Naive B cell (primary cell): Measurements from ENCODE around the gene EXOC2. TPM values are rescaled to one million over a fixed set of nuclear protein-coding genes. Genes with fewer than 3 reads are reported as not detected.

ENCODE experiments used
- ATAC-seq, 2 donors: fragments of 150-1000 bp; cut with Tn5 transposase; 2 replicates each; pipeline ENCODE4 v1.10.0; 2021; ENCODE audit warnings: low read depth in 2 of 2, mild to moderate bottlenecking in 2 of 2, moderate library complexity in 2 of 2
- DNase-seq: peaks from one replicate; pipeline ENCODE4 v3.0.0; 2022
- H3K27ac Mint-ChIP-seq, 6 donors: one replicate each; pipeline ENCODE4 v1.8.0; 2020 to 2022; ENCODE audit warnings: mild to moderate bottlenecking in 6 of 6, mixed read lengths in 6 of 6, moderate library complexity in 5 of 6, inconsistent platforms in 2 of 6
- H3K27me3 Mint-ChIP-seq, 3 donors: one replicate each; pipeline ENCODE4 v1.8.0; 2021 to 2022; ENCODE audit warnings: mixed read lengths in 3 of 3, mild to moderate bottlenecking in 1 of 3
- H3K36me3 Mint-ChIP-seq, 2 donors: one replicate each; pipeline ENCODE4 v1.8.0; 2020 to 2022; ENCODE audit warnings: mixed read lengths in 2 of 2, inconsistent platforms in 1 of 2, mild to moderate bottlenecking in 1 of 2
- H3K4me1 Mint-ChIP-seq, 3 donors: one replicate each; pipeline ENCODE4 v1.8.0; 2020 to 2022; ENCODE audit warnings: mixed read lengths in 3 of 3, inconsistent platforms in 1 of 3, mild to moderate bottlenecking in 1 of 3, moderate library complexity in 1 of 3
- H3K4me3 Mint-ChIP-seq, 8 donors: one replicate each; pipeline ENCODE4 v1.8.0; 2020 to 2022; ENCODE audit warnings: mild to moderate bottlenecking in 8 of 8, mixed read lengths in 8 of 8, moderate library complexity in 8 of 8, inconsistent platforms in 2 of 8
- H3K9me3 Mint-ChIP-seq, 7 donors: one replicate each; pipeline ENCODE4 v1.8.0; 2020 to 2022; ENCODE audit warnings: mixed read lengths in 7 of 7, mild to moderate bottlenecking in 5 of 7, inconsistent platforms in 2 of 7, moderate library complexity in 1 of 7
- polyA plus RNA-seq, 6 donors: library from polyadenylated mRNA; unstranded; fragments of 300-500 nt; fragmentation: Illumina TruSeq; gene quantifications; one replicate each; pipeline ENCODE4 v1.2.3, GENCODE V29; 2021; ENCODE audit warnings: low read depth in 6 of 6

The EXOC2 gene
- polyA plus RNA-seq, 6 donors from 2014 or later = 18.0 to 34.8 (median 28.6) TPM

DNA sequence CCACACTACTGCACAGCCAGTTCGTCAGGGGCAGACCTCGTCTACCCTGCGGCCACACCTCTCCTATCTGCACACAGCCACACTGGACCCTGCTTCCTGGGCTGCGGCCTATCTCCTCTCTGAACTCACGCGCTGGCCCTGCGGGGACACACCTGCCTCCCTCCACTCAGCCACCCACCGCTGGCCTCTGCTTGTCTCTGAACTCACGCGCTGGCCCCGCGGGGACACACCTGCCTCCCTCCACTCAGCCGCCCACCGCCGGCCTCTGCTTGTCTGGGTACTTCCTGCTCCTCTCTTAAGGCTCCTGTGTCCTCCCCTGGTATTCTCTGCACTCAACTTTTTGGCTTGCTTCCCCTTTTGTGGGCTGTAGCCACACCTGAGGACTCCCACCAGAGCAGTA, 88.4 kb downstream of the EXOC2 start:
- H3K36me3 Mint-ChIP-seq = peaks cover 24 to 32% of the 10 kb centered on the region in 2 donors

DNA sequence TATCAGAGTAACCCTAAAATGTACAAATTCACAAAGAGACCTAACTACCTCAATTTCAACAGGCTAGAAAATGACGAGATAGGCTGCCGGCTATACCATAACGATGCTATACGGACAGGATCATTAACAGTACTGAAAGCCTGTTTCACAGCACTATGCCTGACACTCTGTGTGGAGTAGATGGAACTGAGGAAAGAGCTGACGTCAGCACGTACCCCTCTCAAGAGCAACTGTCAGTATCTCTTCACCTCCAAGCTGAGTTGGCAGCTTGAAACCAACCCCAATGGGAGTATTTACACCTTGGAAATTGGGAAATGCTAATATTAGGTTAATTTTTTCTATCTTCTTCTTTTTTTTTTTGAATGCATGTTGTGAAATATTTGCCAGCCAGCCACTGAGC, 89.7 kb downstream of the EXOC2 start:
- H3K27ac Mint-ChIP-seq = peak overlapping the region in 1 of 6 donors; percentile 16
- H3K4me3 Mint-ChIP-seq = no peak overlapping the region
- H3K9me3 Mint-ChIP-seq = peaks cover 0 to 3% (median 0%) of the 10 kb centered on the region in 7 donors
- ATAC-seq (no peak), DNase-seq (no peak)
- peaks cover 17 to 32% of the 10 kb centered on the region in 2 donors for H3K36me3 Mint-ChIP-seq
- H3K4me1 Mint-ChIP-seq = peaks cover 5 to 13% (median 13%) of the 10 kb centered on the region in 3 donors
- no peaks in the 10 kb centered on the region for H3K27me3 Mint-ChIP-seq

More for the DNA sequence above, 88.4 kb downstream of the EXOC2 start:
- H3K27me3 Mint-ChIP-seq = no peaks in the 10 kb centered on the region
- ATAC-seq = peak; percentile 42 to 64
- H3K4me1 Mint-ChIP-seq = peaks cover 5 to 13% (median 13%) of the 10 kb centered on the region in 3 donors
- peak; percentile 7 for DNase-seq
- H3K4me3 Mint-ChIP-seq = no peak overlapping the region
- peak overlapping the region in 4 of 6 donors; percentile 30 to 76 (median 44) for H3K27ac Mint-ChIP-seq
- H3K9me3 Mint-ChIP-seq = peaks cover 0 to 3% (median 0%) of the 10 kb centered on the region in 7 donors

DNA sequence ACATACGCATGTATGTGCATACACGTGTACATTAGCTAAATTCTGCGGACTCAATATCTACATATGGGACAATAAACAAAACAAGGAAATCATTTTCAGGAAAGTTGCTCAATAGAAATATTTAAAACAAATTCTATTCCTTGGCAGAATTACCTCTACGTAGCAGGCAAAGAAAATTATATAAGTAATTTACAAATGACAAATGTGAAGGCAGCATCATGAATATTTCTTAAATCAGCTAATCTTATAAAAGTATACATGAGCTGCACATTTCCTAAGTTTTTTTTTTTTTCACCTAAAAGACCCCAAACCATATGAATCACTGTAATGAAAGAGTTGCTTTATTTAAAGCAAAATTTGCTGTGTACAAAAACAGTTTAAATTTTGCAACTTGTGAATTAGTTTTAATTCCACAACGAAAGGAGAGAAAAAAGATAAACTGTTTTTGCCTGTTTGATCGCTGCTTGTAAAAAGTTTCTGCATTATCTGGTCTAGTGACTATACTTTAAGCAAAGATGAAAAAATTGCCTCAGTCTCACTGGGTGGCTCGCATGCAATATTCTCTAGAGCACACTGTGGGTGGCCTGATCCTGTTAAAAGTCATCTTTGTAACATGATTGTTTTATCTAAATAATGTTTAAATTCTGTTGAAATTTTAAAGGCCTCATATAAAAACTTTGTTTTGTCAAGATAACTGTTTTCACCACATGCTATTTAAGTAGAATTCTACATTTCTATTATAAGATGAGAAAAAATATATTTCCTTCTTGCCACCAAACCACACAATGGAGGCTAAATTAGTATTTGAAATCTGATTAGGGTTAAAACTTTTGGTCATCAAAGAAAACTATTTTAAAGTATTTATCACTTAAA, 93.1 kb downstream of the EXOC2 start:
- H3K4me1 Mint-ChIP-seq = peaks cover 3 to 6% (median 5%) of the 10 kb centered on the region in 3 donors
- no peak overlapping the region for H3K27ac Mint-ChIP-seq
- no peak overlapping the region for H3K4me3 Mint-ChIP-seq
- H3K27me3 Mint-ChIP-seq = no peaks in the 10 kb centered on the region
- peaks cover 11 to 21% of the 10 kb centered on the region in 2 donors for H3K36me3 Mint-ChIP-seq
- no peak for DNase-seq
- ATAC-seq = no peak
- no peaks in the 10 kb centered on the region for H3K9me3 Mint-ChIP-seq

DNA sequence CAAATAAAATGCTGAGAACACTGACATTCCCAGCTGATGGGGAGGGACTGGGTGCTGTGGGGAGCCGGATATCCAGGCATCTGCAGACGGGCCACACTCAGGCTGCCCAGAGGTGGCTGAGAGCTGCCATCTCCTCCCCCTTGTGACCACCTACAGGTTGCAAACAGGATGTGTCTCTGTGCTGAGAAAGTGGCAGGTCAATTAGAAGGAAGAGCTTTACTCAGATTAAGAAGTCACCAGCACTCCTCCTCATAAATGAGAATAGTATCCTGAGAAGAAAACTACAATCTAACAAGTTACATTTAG, 99.1 kb downstream of the EXOC2 start:
- Mint-ChIP-seq H3K27me3 (no peaks in the 10 kb centered on the region), H3K36me3 (peaks cover 27 to 35% of the 10 kb centered on the region in 2 donors), H3K4me3 (no peak overlapping the region), H3K27ac (no peak overlapping the region), H3K9me3 (no peaks in the 10 kb centered on the region), H3K4me1 (peaks cover 0 to 9% (median 7%) of the 10 kb centered on the region in 3 donors)
- no peak for ATAC-seq
- no peak for DNase-seq

DNA sequence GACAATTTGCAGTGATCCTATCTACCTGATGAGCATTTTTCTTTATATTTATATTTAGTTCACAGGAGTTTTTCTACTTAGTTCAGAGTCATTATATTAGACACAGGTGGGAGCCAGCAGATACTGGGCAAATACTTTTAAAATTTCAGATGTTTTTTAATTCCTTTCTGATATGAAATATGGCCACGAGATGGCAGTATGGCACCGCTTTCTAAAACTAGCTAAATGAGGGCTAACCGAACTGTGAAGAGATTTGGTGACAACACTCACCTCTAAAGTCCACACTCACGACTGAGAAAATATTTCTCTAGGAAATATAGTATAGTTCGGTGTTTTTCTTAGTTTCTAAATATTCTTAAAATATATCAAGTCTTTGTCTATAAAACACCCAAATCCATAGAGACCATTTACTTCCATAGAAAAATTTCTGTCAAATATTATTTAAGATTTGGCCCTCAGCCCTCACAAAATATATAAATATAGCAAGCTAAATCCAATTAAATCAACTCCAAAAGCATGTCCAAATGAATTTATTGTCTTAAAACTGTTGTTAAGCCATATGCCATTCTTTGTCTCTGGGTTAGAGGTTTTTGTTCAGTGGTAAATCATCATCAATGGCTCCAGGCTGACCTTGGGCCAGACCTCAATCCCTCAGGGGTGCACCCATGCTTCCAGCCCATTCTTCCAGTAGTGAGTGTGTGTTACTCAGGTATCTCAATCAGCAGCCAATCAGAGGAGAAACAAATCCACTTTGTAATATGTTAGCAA, 99.6 kb downstream of the EXOC2 start:
- ATAC-seq (peak; percentile 40 to 62), DNase-seq (peak; percentile 48)
- Mint-ChIP-seq H3K27ac (peak overlapping the region in 1 of 6 donors; percentile 16), H3K27me3 (no peaks in the 10 kb centered on the region), H3K36me3 (peaks cover 27 to 35% of the 10 kb centered on the region in 2 donors), H3K4me3 (no peak overlapping the region), H3K4me1 (peaks cover 0 to 9% (median 7%) of the 10 kb centered on the region in 3 donors), H3K9me3 (no peaks in the 10 kb centered on the region)

DNA sequence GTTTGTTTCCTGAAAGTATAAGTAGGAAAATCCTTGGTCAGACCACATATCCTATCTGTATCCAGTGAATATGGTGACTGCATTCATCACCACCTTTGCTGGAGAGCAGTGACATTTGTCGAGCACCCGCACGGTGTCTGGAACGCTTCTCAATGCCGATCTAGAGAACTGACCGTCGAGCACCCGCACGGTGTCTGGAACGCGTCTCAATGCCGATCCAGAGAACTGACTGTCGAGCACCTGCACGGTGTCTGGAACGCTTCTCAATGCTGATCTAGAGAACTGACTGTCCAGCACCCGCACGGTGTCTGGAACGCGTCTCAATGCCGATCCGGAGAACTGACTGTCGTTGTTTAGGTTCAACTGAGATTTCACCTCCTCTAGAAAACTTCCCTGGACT, 103.8 kb downstream of the EXOC2 start:
- Mint-ChIP-seq H3K4me1 (peaks cover 0 to 9% (median 7%) of the 10 kb centered on the region in 3 donors), H3K9me3 (no peaks in the 10 kb centered on the region), H3K27me3 (no peaks in the 10 kb centered on the region), H3K4me3 (peak overlapping the region in 1 of 8 donors; percentile 56), H3K27ac (peak overlapping the region in 1 of 6 donors; percentile 84), H3K36me3 (peaks cover 16 to 27% of the 10 kb centered on the region in 2 donors)
- no peak for DNase-seq
- no peak for ATAC-seq

DNA sequence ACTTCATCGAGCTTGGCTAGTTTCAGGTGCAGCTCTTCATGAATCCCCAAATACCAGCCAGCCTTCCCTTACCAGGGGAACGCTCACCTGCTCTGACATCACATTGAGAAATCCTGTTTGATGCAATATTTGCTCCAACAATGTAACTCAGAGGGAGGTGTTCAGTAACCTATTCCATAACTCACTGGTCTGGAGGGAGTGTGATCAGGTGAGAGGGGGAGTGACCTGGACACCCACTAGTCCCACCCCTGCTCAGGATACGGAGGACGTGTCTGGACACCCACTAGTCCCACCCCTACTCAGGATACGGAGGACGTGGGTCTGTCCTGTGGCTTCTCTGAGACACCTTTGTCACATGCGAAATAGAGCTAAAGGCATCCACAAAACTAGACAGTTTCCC, 106.4 kb downstream of the EXOC2 start:
- Mint-ChIP-seq H3K9me3 (no peaks in the 10 kb centered on the region), H3K27ac (no peak overlapping the region), H3K27me3 (no peaks in the 10 kb centered on the region), H3K4me1 (peaks cover 0 to 9% (median 3%) of the 10 kb centered on the region in 3 donors), H3K36me3 (peaks cover 11 to 20% of the 10 kb centered on the region in 2 donors), H3K4me3 (no peak overlapping the region)
- no peak for DNase-seq
- no peak for ATAC-seq

DNA sequence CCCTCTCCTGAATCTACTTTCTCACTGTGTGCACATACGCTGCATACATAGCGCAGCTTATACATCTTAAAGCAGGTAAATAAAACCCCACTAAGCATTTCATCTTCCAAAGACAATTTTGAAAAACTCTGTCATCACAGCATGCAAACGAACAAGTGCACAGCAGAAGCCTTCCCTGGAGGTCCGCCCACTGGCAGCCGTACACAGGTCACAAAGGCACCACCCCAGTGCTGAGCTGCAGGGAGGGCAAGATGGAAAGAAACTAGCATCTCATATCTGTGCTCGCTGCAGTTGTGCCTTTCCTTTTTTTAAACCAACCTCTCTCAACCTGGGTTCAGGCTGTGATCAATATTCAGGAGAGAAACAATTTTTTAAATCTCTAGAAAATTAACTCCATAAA, 109.3 kb downstream of the EXOC2 start:
- Mint-ChIP-seq H3K4me1 (no peaks in the 10 kb centered on the region), H3K9me3 (no peaks in the 10 kb centered on the region), H3K4me3 (no peak overlapping the region), H3K27me3 (no peaks in the 10 kb centered on the region), H3K36me3 (no peaks in the 10 kb centered on the region), H3K27ac (peak overlapping the region in 1 of 6 donors; percentile 38)
- DNase-seq (no peak), ATAC-seq (no peak)

DNA sequence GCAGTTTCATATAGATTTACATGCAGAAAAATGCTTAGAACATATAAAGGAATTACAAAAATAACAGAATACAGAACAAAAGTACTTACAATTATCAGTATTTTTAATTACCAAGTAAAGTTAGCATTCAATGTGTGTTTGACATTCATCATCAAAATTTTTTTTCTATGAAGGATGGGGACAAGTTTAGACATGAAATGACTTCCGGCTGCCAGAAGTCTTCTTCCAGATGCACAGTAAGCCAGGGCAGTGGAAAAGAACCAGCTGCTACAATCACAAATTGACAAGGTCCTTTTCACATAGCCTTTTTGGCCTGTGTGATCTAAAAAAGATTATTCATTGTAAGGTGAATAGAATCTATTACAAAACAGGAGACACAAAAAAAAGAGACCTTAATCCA, 109.8 kb downstream of the EXOC2 start:
- DNase-seq (no peak), ATAC-seq (no peak)
- Mint-ChIP-seq H3K9me3 (no peaks in the 10 kb centered on the region), H3K27ac (peak overlapping the region in 1 of 6 donors; percentile 13), H3K4me3 (no peak overlapping the region), H3K36me3 (no peaks in the 10 kb centered on the region), H3K4me1 (no peaks in the 10 kb centered on the region), H3K27me3 (no peaks in the 10 kb centered on the region)

DNA sequence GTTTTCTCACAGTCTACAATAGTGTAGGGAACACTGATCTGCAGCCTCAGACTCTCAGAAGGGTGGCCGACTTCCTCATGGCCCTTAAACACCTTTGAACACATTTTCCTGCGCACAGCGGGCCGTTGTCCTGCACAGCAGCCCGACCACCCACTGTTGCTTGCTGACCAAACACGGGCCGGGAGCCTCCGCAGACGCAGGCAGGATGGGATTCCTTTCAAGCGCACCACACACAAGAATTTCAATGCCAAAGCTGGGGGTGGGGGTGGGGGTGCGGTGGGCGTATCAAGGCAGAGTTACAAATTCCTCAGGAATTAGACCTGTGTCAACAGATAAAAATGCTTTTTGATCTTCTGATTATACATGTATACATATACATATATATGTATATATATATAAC, 110.6 kb downstream of the EXOC2 start:
- ATAC-seq = no peak
- DNase-seq = no peak
- Mint-ChIP-seq H3K4me1 (no peaks in the 10 kb centered on the region), H3K27me3 (no peaks in the 10 kb centered on the region), H3K36me3 (peaks cover 0 to under 1% of the 10 kb centered on the region in 2 donors), H3K27ac (no peak overlapping the region), H3K4me3 (no peak overlapping the region), H3K9me3 (no peaks in the 10 kb centered on the region)

DNA sequence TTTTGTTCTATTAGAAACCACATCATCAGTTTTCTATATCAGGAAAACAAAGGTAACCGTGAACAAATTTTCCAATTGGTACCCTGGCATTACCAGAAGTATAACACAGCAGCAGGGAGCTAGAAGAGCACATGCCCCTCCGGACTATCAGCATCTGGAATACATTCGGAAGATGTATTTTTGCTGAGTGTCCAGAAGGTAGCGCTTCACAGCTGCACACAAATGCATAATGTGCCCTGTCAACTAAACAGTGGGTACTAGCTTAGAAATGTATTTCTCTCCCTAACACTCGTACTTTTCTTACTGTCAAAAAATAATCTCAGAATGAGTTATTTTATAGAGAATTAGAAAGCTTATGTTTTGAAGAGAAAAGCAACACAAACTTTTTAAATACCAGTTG, 113.6 kb downstream of the EXOC2 start:
- ATAC-seq (no peak), DNase-seq (no peak)
- Mint-ChIP-seq H3K27me3 (no peaks in the 10 kb centered on the region), H3K36me3 (peaks cover 7 to 23% of the 10 kb centered on the region in 2 donors), H3K4me3 (no peak overlapping the region), H3K4me1 (no peaks in the 10 kb centered on the region), H3K27ac (no peak overlapping the region), H3K9me3 (peaks cover 0 to 4% (median 0%) of the 10 kb centered on the region in 7 donors)

DNA sequence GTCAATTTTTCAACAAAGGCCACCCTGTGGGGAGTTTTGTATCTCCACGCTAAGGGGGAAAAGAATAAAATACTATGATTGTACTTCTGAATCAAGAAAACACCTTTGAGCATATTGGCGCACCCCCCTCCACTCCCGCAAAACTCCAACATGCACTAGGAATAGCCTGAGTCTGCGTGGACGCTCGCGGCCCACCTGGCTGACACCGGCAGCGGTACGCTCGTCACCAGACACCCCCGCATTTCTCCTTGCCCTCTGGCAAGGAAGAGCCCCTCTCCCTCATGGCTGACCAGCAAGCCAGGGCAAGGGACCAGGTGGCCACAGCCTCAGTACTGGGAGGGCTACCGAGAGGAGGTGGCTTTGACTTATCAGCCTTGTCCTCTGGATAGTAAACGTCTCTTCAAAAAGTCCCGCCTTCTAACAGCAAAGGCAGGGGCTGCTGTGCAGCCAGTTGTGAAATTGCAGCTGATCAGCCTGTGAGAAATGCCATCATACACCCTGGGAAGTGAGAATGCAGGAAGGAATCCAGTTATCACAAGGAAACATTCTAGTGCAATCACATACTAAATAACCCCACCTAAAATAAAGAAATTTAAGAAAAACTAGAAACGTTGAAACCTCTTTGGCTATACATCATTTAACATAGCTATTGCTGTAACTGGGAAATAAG, 120.2 kb downstream of the EXOC2 start:
- Mint-ChIP-seq H3K27ac (no peak overlapping the region), H3K27me3 (no peaks in the 10 kb centered on the region), H3K4me1 (no peaks in the 10 kb centered on the region), H3K36me3 (peaks cover 22 to 40% of the 10 kb centered on the region in 2 donors), H3K9me3 (peaks cover 0 to 4% (median 0%) of the 10 kb centered on the region in 7 donors), H3K4me3 (no peak overlapping the region)
- no peak for DNase-seq
- no peak for ATAC-seq

DNA sequence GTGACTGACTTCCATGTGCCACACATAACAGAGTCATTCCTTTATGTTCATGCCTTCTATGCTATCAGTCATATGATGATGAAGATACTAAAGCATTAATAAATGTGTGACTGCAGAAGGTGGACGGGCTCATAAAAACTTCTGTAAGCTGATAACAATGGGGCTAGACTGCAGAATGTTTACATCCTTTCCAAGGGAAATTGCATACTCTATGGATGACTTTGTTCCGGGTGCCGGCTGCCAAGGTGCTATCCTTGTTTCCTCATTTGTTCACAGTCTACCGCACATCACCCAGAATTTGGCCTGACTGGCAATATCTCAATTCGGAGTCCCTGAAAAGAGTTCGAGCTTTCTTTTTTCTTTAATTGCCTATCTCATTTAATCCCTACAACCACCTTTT, 121.0 kb downstream of the EXOC2 start:
- Mint-ChIP-seq H3K36me3 (peaks cover 22 to 38% of the 10 kb centered on the region in 2 donors), H3K27ac (no peak overlapping the region), H3K27me3 (no peaks in the 10 kb centered on the region), H3K4me3 (no peak overlapping the region), H3K9me3 (peaks cover 0 to 4% (median 0%) of the 10 kb centered on the region in 7 donors), H3K4me1 (no peaks in the 10 kb centered on the region)
- DNase-seq (no peak), ATAC-seq (no peak)
